Ishikawa (cell line): ENCODE results near the gene PLEKHS1.

Experiments
- CEBPB ChIP-seq: IDR thresholded peaks from 2 replicates; pipeline ENCODE4 v1.6.1; 2012
- CREB1 ChIP-seq: IDR thresholded peaks from 2 replicates; pipeline ENCODE4 v1.6.1; 2012; ENCODE audit warnings: low read depth
- EP300 ChIP-seq: IDR thresholded peaks from 2 replicates; pipeline ENCODE4 v1.6.1; 2012; ENCODE audit warnings: borderline replicate concordance
- FOXM1 ChIP-seq: IDR thresholded peaks from 2 replicates; pipeline ENCODE4 v1.6.1; 2012; ENCODE audit warnings: low read depth, borderline replicate concordance
- NFIC ChIP-seq: IDR thresholded peaks from 2 replicates; pipeline ENCODE4 v1.6.1; 2012
- RAD21 ChIP-seq: IDR thresholded peaks from 2 replicates; pipeline ENCODE4 v1.6.1; 2012; ENCODE audit warnings: low read depth
- TAF1 ChIP-seq: IDR thresholded peaks from 2 replicates; pipeline ENCODE4 v1.6.1; 2012; ENCODE audit warnings: low read depth, mild to moderate bottlenecking
- TCF12 ChIP-seq: IDR thresholded peaks from 2 replicates; pipeline ENCODE4 v1.6.1; 2012; ENCODE audit warnings: low read depth
- TEAD4 ChIP-seq: IDR thresholded peaks from 2 replicates; pipeline ENCODE4 v1.6.1; 2012
- YY1 ChIP-seq: IDR thresholded peaks from 2 replicates; pipeline ENCODE4 v1.6.1; 2012; ENCODE audit warnings: low read depth
- TF ChIP-seq, protein P1 (sequence below): IDR thresholded peaks from 2 replicates; pipeline ENCODE4 v1.6.1; 2012; ENCODE audit warnings: low read depth, mild to moderate bottlenecking
- TF ChIP-seq, protein P2 (sequence below): IDR thresholded peaks from 2 replicates; pipeline ENCODE4 v1.6.1; 2012

DNA sequence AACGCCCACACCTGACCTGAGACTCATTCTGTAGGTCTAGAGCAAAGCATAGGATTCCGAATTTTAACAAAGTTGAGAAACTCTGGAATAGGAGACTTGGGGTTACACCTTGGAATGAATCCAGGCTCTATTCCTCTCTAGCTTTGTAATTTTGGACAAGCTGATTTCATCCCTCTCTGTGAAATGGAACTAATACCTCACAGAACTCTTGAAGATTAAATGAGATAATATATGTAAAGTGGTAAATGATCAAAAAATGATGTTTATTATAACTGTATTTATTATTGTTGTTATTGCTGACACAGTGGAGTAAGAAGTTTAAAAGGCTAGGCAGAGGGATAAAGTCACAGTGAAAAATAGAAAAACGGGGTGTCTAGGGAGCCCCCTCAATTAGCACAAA lies 39.5 kb upstream of the PLEKHS1 start:
- no peak for TF ChIP-seq CEBPB
- TF ChIP-seq EP300 = no peak
- no peak for TF ChIP-seq CREB1
- TF ChIP-seq, protein P1, sequence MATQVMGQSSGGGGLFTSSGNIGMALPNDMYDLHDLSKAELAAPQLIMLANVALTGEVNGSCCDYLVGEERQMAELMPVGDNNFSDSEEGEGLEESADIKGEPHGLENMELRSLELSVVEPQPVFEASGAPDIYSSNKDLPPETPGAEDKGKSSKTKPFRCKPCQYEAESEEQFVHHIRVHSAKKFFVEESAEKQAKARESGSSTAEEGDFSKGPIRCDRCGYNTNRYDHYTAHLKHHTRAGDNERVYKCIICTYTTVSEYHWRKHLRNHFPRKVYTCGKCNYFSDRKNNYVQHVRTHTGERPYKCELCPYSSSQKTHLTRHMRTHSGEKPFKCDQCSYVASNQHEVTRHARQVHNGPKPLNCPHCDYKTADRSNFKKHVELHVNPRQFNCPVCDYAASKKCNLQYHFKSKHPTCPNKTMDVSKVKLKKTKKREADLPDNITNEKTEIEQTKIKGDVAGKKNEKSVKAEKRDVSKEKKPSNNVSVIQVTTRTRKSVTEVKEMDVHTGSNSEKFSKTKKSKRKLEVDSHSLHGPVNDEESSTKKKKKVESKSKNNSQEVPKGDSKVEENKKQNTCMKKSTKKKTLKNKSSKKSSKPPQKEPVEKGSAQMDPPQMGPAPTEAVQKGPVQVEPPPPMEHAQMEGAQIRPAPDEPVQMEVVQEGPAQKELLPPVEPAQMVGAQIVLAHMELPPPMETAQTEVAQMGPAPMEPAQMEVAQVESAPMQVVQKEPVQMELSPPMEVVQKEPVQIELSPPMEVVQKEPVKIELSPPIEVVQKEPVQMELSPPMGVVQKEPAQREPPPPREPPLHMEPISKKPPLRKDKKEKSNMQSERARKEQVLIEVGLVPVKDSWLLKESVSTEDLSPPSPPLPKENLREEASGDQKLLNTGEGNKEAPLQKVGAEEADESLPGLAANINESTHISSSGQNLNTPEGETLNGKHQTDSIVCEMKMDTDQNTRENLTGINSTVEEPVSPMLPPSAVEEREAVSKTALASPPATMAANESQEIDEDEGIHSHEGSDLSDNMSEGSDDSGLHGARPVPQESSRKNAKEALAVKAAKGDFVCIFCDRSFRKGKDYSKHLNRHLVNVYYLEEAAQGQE = no peak
- TF ChIP-seq TCF12 = no peak
- no peak for TF ChIP-seq TEAD4
- TF ChIP-seq RAD21 = no peak
- TF ChIP-seq, protein P2, sequence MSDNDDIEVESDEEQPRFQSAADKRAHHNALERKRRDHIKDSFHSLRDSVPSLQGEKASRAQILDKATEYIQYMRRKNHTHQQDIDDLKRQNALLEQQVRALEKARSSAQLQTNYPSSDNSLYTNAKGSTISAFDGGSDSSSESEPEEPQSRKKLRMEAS = no peak
- TF ChIP-seq YY1 = no peak
- no peak for TF ChIP-seq FOXM1
- no peak for TF ChIP-seq TAF1
- no peak for TF ChIP-seq NFIC
